Measurements from ENCODE around the gene MEGF11. TPM values are rescaled to one million over a fixed set of nuclear protein-coding genes. Genes with fewer than 3 reads are reported as not detected.

MEGF11 gene
- polyA plus RNA-seq, 3 donors = not detected

GRCh38 chr15:66001717-66002426, 251.7 kb downstream of the MEGF11 start:
- Histone ChIP-seq H3K4me3 (replicated peaks in 1 of 3; ENCODE audit: low read depth in 2 of 3, low read length in 3 of 3) (no peak overlapping the region), H3K36me3 (replicated peaks in 1 of 2; ENCODE audit: control insufficient read depth in 1 of 2, insufficient read depth in 2 of 2, low read length in 2 of 2) (no peaks in the 10 kb centered on the region)

GRCh38 chr15:66001042-66001441, 252.5 kb downstream of the MEGF11 start:
- intact Hi-C loops (cut with micrococcal nuclease) = no loop called here
- H3K4me1 ChIP-seq (ENCODE audit: control insufficient read depth in 1 of 2, insufficient read depth in 2 of 2, low read length in 2 of 2) = no peaks in the 10 kb centered on the region
- no peak for DNase-seq
- H3K27me3 Mint-ChIP-seq (ENCODE audit: low read depth in 3 of 3) = peaks cover 11 to 23% (median 21%) of the 10 kb centered on the region in 3 donors
- H3K36me3 ChIP-seq (replicated peaks in 1 of 2; ENCODE audit: control insufficient read depth in 1 of 2, insufficient read depth in 2 of 2, low read length in 2 of 2) = no peaks in the 10 kb centered on the region
- no peak overlapping the region for H3K4me3 Mint-ChIP-seq
- no peaks in the 10 kb centered on the region for H3K27me3 ChIP-seq (ENCODE audit: control insufficient read depth in 2 of 2, insufficient read depth in 2 of 2, low read length in 2 of 2)
- H3K4me2 ChIP-seq (replicated peaks; ENCODE audit: extremely low read depth, low read length, poor library complexity, severe bottlenecking) = no peak overlapping the region
- no peaks in the 10 kb centered on the region for H3K36me3 Mint-ChIP-seq
- 67% methylated on average over 1 of the region's 5 CpGs for WGBS (ENCODE audit: insufficient coverage)
- no peak overlapping the region for H2AFZ ChIP-seq (ENCODE audit: insufficient read depth, low read depth, low read length, poor library complexity, severe bottlenecking)
- TF ChIP-seq CTCF (IDR thresholded peaks at IDR 0.05) = no peak
- H3K9ac ChIP-seq (ENCODE audit: insufficient read depth, low read length, poor library complexity, severe bottlenecking) = no peak overlapping the region
- H3K79me2 ChIP-seq (ENCODE audit: insufficient read depth, low read length) = no peaks in the 10 kb centered on the region
- H3K4me3 ChIP-seq (replicated peaks in 1 of 3; ENCODE audit: low read depth in 2 of 3, low read length in 3 of 3) = no peak overlapping the region
- H4K20me1 ChIP-seq (ENCODE audit: insufficient read depth, low read length) = no peaks in the 10 kb centered on the region
- H3K9me3 Mint-ChIP-seq = peaks cover 0 to 3% (median 0%) of the 10 kb centered on the region in 7 donors
- no peak overlapping the region for H3K27ac Mint-ChIP-seq
- H3K4me1 Mint-ChIP-seq = no peaks in the 10 kb centered on the region
- H3K9me3 ChIP-seq (replicated peaks in 1 of 2; ENCODE audit: control insufficient read depth in 1 of 2, insufficient read depth in 1 of 2, low read length in 2 of 2) = no peaks in the 10 kb centered on the region
- no peak overlapping the region for H3K27ac ChIP-seq (ENCODE audit: low read depth in 1 of 2, low read length in 2 of 2)

More at GRCh38 chr15:66001717-66002426, 251.7 kb downstream of the MEGF11 start:
- Histone ChIP-seq H3K9ac (ENCODE audit: insufficient read depth, low read length, poor library complexity, severe bottlenecking) (no peak overlapping the region), H3K4me1 (ENCODE audit: control insufficient read depth in 1 of 2, insufficient read depth in 2 of 2, low read length in 2 of 2) (no peaks in the 10 kb centered on the region), H3K27ac (ENCODE audit: low read depth in 1 of 2, low read length in 2 of 2) (no peak overlapping the region), H3K4me2 (replicated peaks; ENCODE audit: extremely low read depth, low read length, poor library complexity, severe bottlenecking) (no peak overlapping the region), H3K27me3 (ENCODE audit: control insufficient read depth in 2 of 2, insufficient read depth in 2 of 2, low read length in 2 of 2) (no peaks in the 10 kb centered on the region), H3K79me2 (ENCODE audit: insufficient read depth, low read length) (no peaks in the 10 kb centered on the region), H3K9me3 (replicated peaks in 1 of 2; ENCODE audit: control insufficient read depth in 1 of 2, insufficient read depth in 1 of 2, low read length in 2 of 2) (no peaks in the 10 kb centered on the region), H2AFZ (ENCODE audit: insufficient read depth, low read depth, low read length, poor library complexity, severe bottlenecking) (no peak overlapping the region), H4K20me1 (ENCODE audit: insufficient read depth, low read length) (no peaks in the 10 kb centered on the region)
- H3K27ac Mint-ChIP-seq = no peak overlapping the region
- no peak for TF ChIP-seq CTCF (IDR thresholded peaks at IDR 0.05)
- peaks cover 0 to 3% (median 0%) of the 10 kb centered on the region in 7 donors for H3K9me3 Mint-ChIP-seq
- H3K36me3 Mint-ChIP-seq = no peaks in the 10 kb centered on the region
- H3K4me1 Mint-ChIP-seq = no peaks in the 10 kb centered on the region
- H3K27me3 Mint-ChIP-seq (ENCODE audit: low read depth in 3 of 3) = peaks cover 11 to 23% (median 16%) of the 10 kb centered on the region in 3 donors
- no peak overlapping the region for H3K4me3 Mint-ChIP-seq
- intact Hi-C loops (cut with micrococcal nuclease) = no loop called here
- DNase-seq = no peak
- 46% methylated on average over 5 of the region's 8 CpGs for WGBS (ENCODE audit: insufficient coverage)
